ENCODE measurements around the gene JPH4.

Gene JPH4

DNA sequence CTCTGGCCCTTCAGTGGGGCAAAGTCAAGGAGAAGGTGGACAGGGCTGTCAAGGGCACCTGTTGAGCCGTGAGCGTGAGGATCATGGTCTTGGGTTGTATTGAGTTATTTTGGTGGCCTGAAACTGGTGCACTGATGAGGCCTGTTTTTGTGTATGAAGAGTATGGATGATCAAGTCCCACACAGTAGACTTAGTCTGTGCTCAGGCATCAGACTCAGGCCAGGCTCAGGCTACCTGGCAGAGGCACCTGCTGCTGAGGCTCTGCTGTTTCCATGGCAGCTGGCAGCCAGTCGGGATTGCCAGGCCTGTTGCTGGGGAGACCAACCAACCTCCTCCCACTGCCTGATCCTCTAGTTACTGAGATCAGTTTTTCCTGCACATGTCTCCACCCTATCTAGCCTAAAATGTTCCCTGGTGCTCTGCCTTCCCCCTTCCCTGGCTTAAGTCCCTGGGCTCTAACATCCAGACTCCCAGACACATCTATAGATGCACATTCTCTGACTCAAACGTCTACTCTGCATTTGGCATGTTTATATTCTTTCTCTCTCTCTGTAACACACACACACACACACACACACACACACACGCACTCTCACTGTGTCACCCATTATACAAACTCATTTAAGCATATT, 5.1 kb downstream of the JPH4 start:
- no peak for TF ChIP-seq POLR2A (IDR thresholded peaks at IDR 0.05; ENCODE audit: extremely low read depth, insufficient read length)
- TF ChIP-seq, protein P1, sequence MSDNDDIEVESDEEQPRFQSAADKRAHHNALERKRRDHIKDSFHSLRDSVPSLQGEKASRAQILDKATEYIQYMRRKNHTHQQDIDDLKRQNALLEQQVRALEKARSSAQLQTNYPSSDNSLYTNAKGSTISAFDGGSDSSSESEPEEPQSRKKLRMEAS (IDR thresholded peaks at IDR 0.05; ENCODE audit: low read depth, low read length) = no peak
- TF ChIP-seq MYC (IDR thresholded peaks at IDR 0.05; ENCODE audit: low read depth, low read length) = no peak
- TF ChIP-seq, protein P2, sequence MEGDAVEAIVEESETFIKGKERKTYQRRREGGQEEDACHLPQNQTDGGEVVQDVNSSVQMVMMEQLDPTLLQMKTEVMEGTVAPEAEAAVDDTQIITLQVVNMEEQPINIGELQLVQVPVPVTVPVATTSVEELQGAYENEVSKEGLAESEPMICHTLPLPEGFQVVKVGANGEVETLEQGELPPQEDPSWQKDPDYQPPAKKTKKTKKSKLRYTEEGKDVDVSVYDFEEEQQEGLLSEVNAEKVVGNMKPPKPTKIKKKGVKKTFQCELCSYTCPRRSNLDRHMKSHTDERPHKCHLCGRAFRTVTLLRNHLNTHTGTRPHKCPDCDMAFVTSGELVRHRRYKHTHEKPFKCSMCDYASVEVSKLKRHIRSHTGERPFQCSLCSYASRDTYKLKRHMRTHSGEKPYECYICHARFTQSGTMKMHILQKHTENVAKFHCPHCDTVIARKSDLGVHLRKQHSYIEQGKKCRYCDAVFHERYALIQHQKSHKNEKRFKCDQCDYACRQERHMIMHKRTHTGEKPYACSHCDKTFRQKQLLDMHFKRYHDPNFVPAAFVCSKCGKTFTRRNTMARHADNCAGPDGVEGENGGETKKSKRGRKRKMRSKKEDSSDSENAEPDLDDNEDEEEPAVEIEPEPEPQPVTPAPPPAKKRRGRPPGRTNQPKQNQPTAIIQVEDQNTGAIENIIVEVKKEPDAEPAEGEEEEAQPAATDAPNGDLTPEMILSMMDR (IDR thresholded peaks at IDR 0.05; ENCODE audit: low read depth, low read length) = no peak
- no peak overlapping the region for H3K4me3 ChIP-seq (ENCODE audit: low read depth, low read length)
- no peak for DNase-seq (ENCODE audit: low read depth)

DNA sequence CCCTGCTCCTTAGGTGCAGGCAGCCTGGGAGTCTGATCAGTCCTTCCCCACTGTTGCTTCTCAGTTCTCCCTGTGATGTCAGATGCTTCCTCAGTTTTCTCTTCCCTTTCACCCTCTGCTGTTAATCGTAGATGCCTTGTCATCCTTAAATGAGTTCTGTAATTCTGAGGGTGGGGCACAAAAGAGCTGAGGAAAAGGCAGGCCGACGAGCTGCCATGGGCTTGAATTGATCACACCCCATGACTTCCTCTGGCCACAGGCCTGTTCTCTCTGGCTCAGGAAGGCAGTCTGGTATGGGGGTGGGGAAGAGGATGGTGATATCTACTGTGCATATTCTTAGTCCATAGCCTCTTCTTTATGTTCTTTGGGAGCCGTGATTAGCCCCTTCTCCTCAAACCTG, 5.8 kb downstream of the JPH4 start:
- TF ChIP-seq MYC (IDR thresholded peaks at IDR 0.05; ENCODE audit: low read depth, low read length) (no peak), POLR2A (IDR thresholded peaks at IDR 0.05; ENCODE audit: extremely low read depth, insufficient read length) (no peak)
- TF ChIP-seq, protein P1 (IDR thresholded peaks at IDR 0.05; ENCODE audit: low read depth, low read length) = no peak
- TF ChIP-seq, protein P2 (IDR thresholded peaks at IDR 0.05; ENCODE audit: low read depth, low read length) = no peak
- no peak for DNase-seq (ENCODE audit: low read depth)
- H3K4me3 ChIP-seq (ENCODE audit: low read depth, low read length) = no peak overlapping the region

DNA sequence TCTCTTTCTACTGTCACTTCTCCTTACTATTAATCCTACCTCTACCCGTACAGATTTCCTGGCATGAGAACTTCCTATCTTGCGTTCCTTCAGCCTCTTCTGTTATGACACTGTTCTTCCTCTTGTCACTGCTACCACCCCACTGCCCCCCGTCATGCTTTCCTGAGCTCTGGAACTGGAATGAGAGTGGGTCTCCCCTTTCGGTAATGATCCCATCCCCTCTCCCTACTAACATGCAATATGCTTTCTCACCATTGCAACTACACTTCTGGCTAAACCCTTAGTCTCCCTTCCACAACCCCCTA, 6.1 kb downstream of the JPH4 start:
- no peak overlapping the region for H3K4me3 ChIP-seq (ENCODE audit: low read depth, low read length)
- TF ChIP-seq POLR2A (IDR thresholded peaks at IDR 0.05; ENCODE audit: extremely low read depth, insufficient read length) = no peak
- no peak for TF ChIP-seq MYC (IDR thresholded peaks at IDR 0.05; ENCODE audit: low read depth, low read length)
- TF ChIP-seq, protein P2 (IDR thresholded peaks at IDR 0.05; ENCODE audit: low read depth, low read length) = no peak
- TF ChIP-seq, protein P1 (IDR thresholded peaks at IDR 0.05; ENCODE audit: low read depth, low read length) = no peak
- DNase-seq (ENCODE audit: low read depth) = no peak

DNA sequence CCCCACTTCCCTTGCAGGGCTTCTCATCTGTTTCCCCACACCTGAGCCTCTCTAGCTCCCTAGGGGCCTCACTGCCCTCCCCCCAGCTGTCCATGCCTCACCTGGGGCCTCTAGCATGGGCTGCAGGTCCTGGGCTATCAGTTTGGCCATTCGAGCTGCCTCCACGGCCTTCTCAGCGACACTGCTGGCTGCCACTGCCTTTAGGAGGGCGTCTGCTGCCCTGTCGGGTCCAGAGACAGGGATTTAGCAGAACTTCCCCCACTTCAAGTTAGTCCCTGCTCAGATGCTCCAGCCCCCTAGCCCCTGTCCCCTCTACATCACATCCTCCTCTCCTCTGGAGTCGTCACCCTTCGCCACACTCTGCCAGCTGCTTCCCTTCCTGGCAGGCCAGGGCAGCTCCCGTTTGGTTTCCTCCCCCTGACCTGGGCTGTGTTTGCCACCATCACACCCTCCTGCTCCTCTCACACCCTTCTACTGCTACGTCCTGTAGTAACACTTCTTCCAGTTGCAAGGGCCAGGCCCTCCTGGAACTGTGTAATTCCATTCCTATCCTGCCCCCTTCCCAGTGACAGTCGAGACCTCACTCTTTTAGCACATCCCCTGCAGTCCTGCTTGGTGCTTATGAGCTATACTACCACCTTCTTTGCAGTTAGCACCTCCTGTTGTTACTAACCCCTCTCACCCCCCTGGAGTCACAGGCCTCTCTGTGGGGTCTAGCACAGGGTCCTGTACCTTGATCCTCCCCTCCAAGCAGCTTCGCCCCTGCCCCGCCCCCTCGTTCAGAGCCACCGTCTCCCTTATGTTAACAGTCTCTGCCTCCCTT, 6.7 kb downstream of the JPH4 start:
- DNase-seq (ENCODE audit: low read depth) = no peak
- H3K4me3 ChIP-seq (ENCODE audit: low read depth, low read length) = no peak overlapping the region
- TF ChIP-seq MYC (IDR thresholded peaks at IDR 0.05; ENCODE audit: low read depth, low read length) (no peak), POLR2A (IDR thresholded peaks at IDR 0.05; ENCODE audit: extremely low read depth, insufficient read length) (no peak)
- TF ChIP-seq, protein P2 (IDR thresholded peaks at IDR 0.05; ENCODE audit: low read depth, low read length) = no peak
- TF ChIP-seq, protein P1 (IDR thresholded peaks at IDR 0.05; ENCODE audit: low read depth, low read length) = no peak

DNA sequence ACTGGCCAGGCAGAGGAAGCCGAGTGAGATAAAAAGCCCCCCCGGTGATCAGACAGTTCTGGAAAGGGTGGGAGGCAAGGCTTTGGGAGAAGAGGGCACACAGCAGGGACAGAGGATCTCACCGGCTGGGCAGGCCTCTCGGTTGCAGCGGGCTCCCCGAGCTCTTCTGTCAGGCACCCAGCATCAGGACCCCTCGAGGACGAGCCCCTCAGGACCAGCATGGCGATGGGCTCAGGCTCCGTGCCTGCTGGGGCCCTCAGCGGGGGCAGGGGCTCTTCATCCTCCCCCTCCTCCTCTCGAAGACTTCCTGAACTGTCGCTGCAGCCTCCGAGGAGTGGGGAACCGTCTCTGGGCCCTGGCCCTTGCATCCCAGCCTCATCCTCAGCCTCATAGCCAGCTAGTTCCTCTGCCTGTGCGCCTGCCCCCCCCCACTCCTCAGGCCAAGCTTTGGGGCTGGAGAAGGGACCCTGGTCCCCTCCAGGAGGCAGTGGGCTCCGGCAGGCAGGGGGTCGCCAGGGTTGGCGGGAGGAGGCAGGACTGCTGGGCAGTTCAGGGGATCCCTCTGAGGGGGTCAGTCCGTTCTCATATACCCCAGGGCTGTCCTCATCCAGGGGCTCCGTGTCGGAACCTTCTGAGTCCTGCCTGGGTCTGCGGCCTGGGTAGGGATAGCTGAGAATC, 7.6 kb downstream of the JPH4 start:
- TF ChIP-seq, protein P1 (IDR thresholded peaks at IDR 0.05; ENCODE audit: low read depth, low read length) = no peak
- no peak for TF ChIP-seq MYC (IDR thresholded peaks at IDR 0.05; ENCODE audit: low read depth, low read length)
- no peak for TF ChIP-seq POLR2A (IDR thresholded peaks at IDR 0.05; ENCODE audit: extremely low read depth, insufficient read length)
- TF ChIP-seq, protein P2 (IDR thresholded peaks at IDR 0.05; ENCODE audit: low read depth, low read length) = no peak
- DNase-seq (ENCODE audit: low read depth) = no peak
- no peak overlapping the region for H3K4me3 ChIP-seq (ENCODE audit: low read depth, low read length)
